ENCODE results near the gene RSAD2.

The RSAD2 gene

GRCh38 chr2:6872394-6872793, 5.2 kb upstream of the RSAD2 start:
- DNase-seq (ENCODE audit: low read depth), result no peak
- H3K4me3 ChIP-seq (ENCODE audit: low read length), result no peak overlapping the region
- TF ChIP-seq, protein P1, sequence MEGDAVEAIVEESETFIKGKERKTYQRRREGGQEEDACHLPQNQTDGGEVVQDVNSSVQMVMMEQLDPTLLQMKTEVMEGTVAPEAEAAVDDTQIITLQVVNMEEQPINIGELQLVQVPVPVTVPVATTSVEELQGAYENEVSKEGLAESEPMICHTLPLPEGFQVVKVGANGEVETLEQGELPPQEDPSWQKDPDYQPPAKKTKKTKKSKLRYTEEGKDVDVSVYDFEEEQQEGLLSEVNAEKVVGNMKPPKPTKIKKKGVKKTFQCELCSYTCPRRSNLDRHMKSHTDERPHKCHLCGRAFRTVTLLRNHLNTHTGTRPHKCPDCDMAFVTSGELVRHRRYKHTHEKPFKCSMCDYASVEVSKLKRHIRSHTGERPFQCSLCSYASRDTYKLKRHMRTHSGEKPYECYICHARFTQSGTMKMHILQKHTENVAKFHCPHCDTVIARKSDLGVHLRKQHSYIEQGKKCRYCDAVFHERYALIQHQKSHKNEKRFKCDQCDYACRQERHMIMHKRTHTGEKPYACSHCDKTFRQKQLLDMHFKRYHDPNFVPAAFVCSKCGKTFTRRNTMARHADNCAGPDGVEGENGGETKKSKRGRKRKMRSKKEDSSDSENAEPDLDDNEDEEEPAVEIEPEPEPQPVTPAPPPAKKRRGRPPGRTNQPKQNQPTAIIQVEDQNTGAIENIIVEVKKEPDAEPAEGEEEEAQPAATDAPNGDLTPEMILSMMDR (IDR thresholded peaks at IDR 0.05; ENCODE audit: insufficient read depth, low read depth, low read length, missing control alignments), result no peak

GRCh38 chr2:6874032-6874431, 3.5 kb upstream of the RSAD2 start:
- no peak for DNase-seq (ENCODE audit: low read depth)
- no peak overlapping the region for H3K4me3 ChIP-seq (ENCODE audit: low read length)
- TF ChIP-seq, protein P1 (IDR thresholded peaks at IDR 0.05; ENCODE audit: insufficient read depth, low read depth, low read length, missing control alignments), result no peak

DNA sequence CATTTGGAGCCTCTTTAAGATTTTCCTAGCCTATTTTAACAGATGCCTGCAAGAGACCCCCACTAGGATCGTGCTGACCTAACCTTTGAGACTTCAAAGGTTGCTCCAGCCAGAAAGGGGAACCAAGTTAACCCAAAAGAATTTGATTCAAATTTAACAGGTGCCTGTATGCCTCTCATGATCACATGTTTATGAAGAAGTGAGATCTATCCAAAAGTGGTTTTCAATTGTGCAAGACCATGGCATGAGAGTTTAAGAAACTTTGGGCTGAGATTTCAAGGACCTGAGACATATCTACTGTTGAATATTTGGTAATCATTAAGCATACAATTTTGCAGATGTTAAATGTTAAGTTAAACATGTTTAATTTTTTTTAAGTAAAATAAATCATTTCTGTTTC, 1.3 kb upstream of the RSAD2 start:
- TF ChIP-seq, protein P1 (IDR thresholded peaks at IDR 0.05; ENCODE audit: insufficient read depth, low read depth, low read length, missing control alignments), result no peak
- no peak overlapping the region for H3K4me3 ChIP-seq (ENCODE audit: low read length)
- DNase-seq (ENCODE audit: low read depth), result no peak

DNA sequence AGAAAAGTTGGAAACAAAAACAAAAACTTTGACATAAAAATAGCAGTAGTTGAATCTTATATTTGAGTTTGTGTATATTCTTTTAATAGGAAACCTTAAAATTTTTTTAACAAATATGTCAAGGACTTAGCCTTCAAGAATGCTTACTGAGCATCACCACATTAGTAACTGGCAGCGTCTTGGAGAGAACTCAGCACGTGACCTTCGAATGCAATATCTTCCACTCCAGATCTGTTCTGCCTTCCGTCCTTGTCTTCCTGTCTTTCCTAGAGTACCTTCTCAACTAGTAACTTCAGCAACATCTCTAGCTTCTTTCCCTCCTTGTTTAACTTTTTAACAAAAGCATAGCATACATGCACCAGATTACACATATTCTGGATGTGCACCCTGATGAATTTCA, 972 bp downstream of the RSAD2 start:
- H3K4me3 ChIP-seq (ENCODE audit: low read length), result no peak overlapping the region
- no peak for DNase-seq (ENCODE audit: low read depth)
- TF ChIP-seq, protein P1 (IDR thresholded peaks at IDR 0.05; ENCODE audit: insufficient read depth, low read depth, low read length, missing control alignments), result no peak

- TF ChIP-seq, protein P1 (IDR thresholded peaks at IDR 0.05; ENCODE audit: insufficient read depth, low read depth, low read length, missing control alignments), result no peak
- H3K4me3 ChIP-seq (ENCODE audit: low read length), result no peak overlapping the region
- DNase-seq (ENCODE audit: low read depth), result no peak
Observed at GRCh38 chr2:6879011-6879410, 1.4 kb downstream of the RSAD2 start.

DNA sequence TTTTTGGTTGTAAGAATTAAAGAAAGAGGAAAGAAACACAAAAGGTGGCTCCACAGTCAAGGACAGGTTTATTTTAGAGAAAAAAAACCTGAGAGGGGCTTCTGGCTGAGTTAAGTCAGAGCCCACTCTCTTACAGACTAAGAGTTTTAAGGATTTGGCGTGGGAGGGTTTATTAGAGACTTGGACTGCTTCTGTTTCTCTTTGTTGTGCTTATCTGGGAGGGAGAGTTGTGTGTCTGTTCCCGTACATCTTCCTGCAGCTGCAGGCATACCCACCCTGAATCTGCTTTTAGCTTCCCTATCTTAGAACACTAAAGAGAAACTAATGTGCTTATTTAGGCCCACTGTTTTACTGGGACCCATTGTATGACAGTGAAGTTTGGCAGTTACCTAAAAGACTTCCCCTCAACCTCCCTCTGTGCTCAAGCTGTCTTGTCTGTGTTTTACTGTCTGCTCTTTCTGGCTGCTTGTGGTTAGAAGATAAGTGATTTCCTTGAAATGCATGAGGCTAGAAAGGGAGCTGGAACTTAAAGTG, 2.7 kb downstream of the RSAD2 start:
- no peak overlapping the region for H3K4me3 ChIP-seq (ENCODE audit: low read length)
- no peak for DNase-seq (ENCODE audit: low read depth)
- TF ChIP-seq, protein P1 (IDR thresholded peaks at IDR 0.05; ENCODE audit: insufficient read depth, low read depth, low read length, missing control alignments), result no peak

- no peak for DNase-seq (ENCODE audit: low read depth)
- no peak overlapping the region for H3K4me3 ChIP-seq (ENCODE audit: low read length)
- TF ChIP-seq, protein P1 (IDR thresholded peaks at IDR 0.05; ENCODE audit: insufficient read depth, low read depth, low read length, missing control alignments), result no peak
Observed at GRCh38 chr2:6881046-6881445, 3.5 kb downstream of the RSAD2 start.
